Fibroblast of mammary gland (primary cell): Measurements from ENCODE around the gene PRKCB.

Source experiments
- DNase-seq: peaks from one replicate; pipeline ENCODE4 v3.0.0-alpha.2; 2010; ENCODE audit warnings: low read depth
- H3K4me3 ChIP-seq: 2 replicates; pipeline ENCODE4 v1.5.1; 2011; ENCODE audit warnings: low read depth, mild to moderate bottlenecking, low read length, moderate library complexity; ENCODE audit not compliant: control insufficient read depth
- TF ChIP-seq, protein P1 (sequence below): conservative IDR thresholded peaks from 2 replicates; pipeline ENCODE4 v1.5.1; 2011; ENCODE audit warnings: low read depth, low read length, inconsistent platforms; ENCODE audit not compliant: control insufficient read depth, insufficient read depth

Gene PRKCB

DNA sequence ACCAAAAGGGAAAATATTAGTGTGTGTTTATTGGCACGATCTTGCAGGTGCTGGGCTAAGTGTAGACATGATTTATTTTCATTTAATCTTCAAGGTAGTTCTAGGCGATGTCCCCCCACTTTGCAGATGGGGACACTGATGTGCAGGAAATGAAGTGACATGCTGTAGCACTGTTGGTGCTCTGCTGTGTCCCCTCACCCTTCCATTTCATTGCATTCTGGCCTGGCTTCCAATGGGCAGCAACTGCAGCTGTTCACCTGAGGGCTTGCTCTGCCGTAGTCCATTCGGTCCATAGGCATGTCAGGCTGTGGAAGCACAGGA, 123.9 kb downstream of the PRKCB start:
- TF ChIP-seq, protein P1, sequence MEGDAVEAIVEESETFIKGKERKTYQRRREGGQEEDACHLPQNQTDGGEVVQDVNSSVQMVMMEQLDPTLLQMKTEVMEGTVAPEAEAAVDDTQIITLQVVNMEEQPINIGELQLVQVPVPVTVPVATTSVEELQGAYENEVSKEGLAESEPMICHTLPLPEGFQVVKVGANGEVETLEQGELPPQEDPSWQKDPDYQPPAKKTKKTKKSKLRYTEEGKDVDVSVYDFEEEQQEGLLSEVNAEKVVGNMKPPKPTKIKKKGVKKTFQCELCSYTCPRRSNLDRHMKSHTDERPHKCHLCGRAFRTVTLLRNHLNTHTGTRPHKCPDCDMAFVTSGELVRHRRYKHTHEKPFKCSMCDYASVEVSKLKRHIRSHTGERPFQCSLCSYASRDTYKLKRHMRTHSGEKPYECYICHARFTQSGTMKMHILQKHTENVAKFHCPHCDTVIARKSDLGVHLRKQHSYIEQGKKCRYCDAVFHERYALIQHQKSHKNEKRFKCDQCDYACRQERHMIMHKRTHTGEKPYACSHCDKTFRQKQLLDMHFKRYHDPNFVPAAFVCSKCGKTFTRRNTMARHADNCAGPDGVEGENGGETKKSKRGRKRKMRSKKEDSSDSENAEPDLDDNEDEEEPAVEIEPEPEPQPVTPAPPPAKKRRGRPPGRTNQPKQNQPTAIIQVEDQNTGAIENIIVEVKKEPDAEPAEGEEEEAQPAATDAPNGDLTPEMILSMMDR, result no peak
- H3K4me3 ChIP-seq, result no peak overlapping the region
- no peak for DNase-seq

DNA sequence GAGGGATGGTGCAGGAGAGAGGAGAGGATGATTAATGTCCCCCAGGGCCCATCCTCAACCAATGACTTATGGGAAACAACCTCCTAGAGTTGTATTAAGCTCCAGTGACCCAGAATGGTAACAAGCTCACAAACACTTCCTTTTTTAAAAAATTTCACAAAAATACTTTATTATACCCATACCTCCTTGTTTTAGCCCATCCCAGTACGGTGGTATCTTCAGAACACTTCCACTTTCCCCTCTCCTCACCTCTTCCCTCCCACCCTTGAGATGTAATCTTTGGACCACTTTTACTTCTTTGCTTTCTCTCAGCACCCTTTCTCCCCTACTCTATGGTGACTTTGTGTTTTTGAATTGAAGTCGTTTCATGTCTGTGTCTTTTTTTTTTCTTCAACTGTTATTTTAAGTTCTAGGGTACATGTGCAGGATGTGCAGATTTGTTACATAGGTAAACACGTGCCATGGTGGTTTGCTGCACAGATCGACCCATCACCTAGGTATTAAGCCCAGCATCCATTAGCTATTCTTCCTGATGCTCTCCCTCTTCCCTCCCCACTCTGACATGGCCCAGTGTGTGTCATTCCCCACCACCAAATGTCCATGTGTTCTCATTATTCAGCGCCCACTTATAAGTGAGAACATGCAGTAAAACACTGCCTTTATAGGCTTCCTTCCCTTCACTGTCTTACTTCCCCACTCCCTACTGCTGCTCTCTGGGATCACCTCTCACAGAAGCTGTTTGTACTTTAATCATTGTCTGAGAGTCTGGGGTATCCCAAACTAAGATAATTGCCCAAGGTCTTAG, 124.5 kb downstream of the PRKCB start:
- H3K4me3 ChIP-seq, result no peak overlapping the region
- TF ChIP-seq, protein P1, result no peak
- DNase-seq, result no peak

DNA sequence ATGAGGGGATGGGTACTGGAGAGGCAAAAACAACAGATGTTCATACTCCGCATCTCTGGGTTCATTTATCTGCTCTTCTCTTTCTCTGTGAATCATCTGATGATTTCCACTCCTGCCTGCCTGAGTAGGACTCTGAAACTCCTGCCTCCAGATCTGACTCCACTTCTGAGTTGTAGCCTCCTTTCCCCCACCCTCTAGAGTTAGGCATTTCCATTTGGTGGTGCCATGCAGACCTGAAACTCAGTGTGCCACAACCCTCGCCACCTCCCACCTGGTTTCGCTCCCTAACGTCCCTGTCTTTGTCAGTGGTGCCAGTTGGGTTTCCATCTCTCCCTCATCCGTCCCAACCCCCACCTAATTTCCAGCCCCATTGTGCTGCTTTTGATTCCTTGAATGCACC, 126.2 kb downstream of the PRKCB start:
- no peak overlapping the region for H3K4me3 ChIP-seq
- no peak for DNase-seq
- TF ChIP-seq, protein P1, result no peak

DNA sequence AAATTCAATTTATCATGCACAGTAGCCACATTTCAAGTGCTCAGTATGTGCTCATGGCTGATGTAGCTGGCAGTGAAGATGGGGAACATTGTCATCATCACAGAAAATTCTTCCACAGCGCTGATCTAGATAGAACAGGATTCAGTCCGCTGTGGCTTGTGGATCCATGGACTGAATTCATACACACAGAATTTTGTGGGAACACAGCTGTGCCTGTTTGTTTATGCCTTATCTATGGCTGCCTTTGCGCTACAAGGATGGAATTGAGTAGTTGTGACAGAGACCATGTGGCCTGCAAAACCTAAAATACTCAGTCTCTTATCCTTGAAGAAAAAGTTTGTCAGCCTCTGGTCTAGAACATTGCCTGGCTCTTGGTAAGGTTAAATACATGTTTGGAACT, 128.4 kb downstream of the PRKCB start:
- no peak for DNase-seq
- TF ChIP-seq, protein P1, result no peak
- no peak overlapping the region for H3K4me3 ChIP-seq

DNA sequence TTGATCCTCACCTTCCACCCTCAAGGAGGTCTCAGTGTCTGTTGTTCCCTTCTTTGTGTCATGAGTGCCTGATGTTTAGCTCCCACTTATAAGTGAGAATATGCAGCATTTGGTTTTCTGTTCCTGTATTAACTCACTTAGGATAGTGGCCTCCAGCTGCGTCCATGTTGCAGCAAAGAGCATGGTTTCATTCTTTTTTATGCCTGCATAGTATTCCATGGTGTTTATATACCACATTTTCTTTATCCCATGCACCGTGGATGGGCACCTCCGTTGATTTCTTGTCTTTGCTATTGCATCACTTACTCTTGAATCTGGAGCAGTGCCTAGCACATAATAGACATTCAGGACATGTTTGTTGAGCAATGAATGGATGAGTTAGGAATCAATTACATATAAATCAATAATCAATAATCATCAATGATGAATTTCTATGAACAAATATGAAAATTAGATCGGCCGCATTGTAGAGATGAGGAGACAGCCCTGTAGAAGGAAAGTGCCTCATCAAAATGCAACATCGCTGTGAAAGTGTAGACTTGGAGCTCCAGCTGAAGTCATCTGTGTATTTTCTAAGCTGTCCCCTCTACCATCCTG, 129.5 kb downstream of the PRKCB start:
- no peak overlapping the region for H3K4me3 ChIP-seq
- DNase-seq, result no peak
- TF ChIP-seq, protein P1, result no peak

DNA sequence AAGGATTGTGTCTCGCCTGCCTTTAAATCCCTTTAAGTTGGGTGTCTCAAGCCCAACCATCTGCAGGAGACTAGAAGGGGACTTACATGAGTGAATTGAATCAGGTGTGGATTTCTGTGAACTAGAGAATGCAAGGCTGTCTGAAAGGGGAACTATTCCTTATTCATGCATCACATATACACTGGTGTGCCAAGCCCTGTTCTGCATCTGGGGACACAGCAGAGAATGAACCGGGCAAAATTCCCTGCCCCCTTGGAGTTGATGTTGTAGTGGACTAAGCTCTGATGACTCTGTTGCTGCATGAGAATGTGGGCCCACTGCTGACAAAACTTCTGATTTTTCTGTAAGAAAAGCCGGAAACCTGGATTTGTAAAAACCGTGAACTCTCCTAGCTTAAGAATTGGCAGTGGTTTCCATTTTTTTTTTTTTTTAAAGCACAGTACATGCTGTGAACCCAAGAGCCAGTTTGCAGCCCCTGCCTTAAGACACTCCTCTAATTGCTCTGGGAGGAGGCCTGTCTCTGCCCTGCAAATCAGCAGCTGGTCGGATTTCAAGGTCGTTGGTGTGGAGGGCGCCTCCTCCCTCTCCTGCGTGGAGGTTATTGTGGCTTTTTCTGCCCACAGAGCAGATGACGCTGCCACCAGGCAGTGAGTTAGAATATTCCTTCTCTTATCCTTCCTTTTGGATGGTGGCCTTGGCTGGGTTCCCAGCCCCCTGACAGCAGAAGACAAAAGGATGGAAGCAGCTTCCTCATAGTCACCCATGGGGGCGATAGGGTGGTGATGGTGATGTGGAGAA, 131.0 kb downstream of the PRKCB start:
- DNase-seq, result no peak

More for the DNA sequence above, 131.0 kb downstream of the PRKCB start:
- H3K4me3 ChIP-seq, result no peak overlapping the region
- TF ChIP-seq, protein P1, result no peak
